DMS114 treated with DMSO at 0.1 percent for 48 hours (cell line): ENCODE measurements around the gene WNT6.
"Not testable (repeated sequence)": the region's sequence is repeated elsewhere in the genome, so short reads cannot be mapped to it uniquely, and the experiment has no call there.

ENCODE experiments used
- DNase-seq: peaks from one replicate; lab custom pipeline; 2025; ENCODE audit not compliant: unreplicated experiment; lab: John Stamatoyannopoulos, UW

Gene WNT6

GRCh38 chr2:218830526-218831306 is 28.9 kb upstream of the WNT6 start:
- DNase-seq, result no peak

GRCh38 chr2:218831378-218831990 is 28.1 kb upstream of the WNT6 start, which contains the start of gene PRKAG3:
Gene PRKAG3, minus strand, starts transcription at chr2:218831803.
- no peak for DNase-seq

- no peak for DNase-seq
Measured at GRCh38 chr2:218832081-218832480, 27.5 kb upstream of the WNT6 start.

DNA sequence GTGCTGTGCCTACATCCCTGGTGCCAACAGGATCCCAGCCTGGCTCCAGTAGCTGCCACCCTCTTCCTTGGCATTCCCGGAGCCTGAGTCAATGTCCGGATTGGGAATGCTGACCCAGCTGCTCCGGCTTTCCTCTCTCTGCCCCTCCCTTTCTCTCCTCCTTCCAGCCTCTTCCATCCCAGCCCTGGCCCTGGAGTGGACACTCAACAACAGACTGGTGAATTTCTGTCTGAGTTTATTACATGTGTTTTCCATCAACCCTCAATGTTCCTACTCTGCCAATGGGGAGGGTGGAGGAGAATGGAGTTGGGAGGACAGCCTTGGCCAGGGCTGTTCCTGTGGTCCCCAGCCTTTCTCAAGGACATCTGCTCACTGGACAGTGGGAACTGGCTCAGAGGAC is 27.1 kb upstream of the WNT6 start:
- no peak for DNase-seq

DNA sequence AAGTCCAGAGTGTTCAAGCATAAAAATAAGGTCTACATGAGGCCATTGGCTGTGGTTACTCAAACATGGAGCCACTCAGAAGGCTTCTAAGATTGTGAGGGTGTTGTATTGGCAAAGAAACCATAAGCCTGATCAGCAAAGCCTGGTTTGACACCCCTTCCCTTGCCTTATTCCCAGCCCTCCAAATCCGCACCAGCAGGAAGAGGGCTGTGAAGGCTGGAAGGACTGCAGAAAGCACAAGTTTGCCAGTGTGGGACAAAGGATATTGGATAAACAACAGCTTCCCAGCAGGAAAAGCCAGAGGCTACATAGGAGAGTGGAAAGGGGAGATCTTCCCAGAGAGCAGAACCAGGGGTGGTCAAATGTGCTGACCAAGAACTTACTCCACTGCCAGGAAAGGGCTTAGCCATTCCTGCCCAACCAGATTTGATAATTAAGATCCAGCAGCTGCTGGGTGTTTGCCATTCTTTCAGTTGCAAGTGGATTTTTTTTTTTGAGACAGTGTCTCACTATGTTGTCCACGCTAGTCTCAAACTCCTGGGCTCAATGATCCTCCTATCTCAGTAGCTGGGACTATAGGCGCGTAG is 26.5 kb upstream of the WNT6 start:
- no peak for DNase-seq

GRCh38 chr2:218834685-218835084 is 24.9 kb upstream of the WNT6 start:
- DNase-seq, result no peak

DNA sequence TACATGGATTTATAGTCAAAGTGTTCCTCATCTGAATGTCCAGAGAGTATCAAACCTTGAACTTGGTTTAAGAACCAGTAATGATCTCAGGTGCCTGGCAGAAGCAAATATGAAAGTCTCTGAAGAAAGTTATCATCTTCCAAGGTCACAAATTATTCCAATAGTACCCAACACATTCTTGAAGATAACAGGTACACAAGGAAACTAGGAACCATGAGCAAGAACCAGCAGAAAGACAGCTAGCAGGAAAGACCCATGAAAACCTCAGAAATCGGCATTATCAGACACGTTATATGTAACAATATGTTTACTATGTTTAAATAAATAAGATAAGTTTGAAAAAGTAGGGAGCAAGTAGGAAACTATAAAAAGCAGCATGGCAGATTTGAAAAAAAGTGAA is 22.1 kb upstream of the WNT6 start:
- no peak for DNase-seq

DNA sequence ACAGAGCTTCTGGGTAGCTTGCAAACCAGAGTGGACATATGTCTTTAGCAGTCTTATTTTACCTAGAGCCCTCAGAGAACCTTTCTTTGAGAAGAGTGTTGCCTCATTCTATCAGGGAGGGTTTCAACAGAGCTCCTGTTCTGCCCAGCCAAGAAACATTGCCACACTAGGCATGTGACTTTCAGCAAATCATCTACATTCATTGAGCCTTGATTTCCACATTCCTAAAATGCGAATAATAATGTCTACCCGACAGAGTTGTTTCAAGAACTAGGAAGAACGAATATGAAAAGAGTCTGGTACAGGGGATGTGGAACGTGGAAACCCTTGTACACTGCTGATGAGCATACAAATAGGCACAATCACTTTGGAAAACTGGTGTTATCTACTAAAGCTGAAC is 20.2 kb upstream of the WNT6 start:
- DNase-seq, result no peak

- DNase-seq, result no peak
Measured at GRCh38 chr2:218839888-218840287, 19.7 kb upstream of the WNT6 start.

DNA sequence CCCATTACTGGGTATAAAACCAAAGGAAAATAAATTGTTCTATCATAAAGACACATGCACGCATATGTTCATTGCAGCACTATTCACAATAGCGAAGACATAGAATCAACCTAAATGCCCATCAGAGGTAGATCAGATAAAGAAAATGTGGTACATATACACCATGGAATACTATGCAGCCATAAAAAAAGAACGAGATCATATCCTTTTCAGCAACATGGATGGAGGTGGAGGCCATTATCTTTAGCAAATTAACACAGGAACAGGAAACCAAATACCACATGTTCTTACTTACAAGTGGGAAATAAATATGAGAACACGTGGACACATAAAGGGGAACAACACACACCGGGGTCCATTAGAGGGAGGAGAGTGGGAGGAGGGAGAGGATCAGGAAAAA is 15.3 kb upstream of the WNT6 start:
- DNase-seq, result not testable (repeated sequence)

- not testable (repeated sequence) for DNase-seq
Measured at GRCh38 chr2:218846963-218847362, 12.6 kb upstream of the WNT6 start.

DNA sequence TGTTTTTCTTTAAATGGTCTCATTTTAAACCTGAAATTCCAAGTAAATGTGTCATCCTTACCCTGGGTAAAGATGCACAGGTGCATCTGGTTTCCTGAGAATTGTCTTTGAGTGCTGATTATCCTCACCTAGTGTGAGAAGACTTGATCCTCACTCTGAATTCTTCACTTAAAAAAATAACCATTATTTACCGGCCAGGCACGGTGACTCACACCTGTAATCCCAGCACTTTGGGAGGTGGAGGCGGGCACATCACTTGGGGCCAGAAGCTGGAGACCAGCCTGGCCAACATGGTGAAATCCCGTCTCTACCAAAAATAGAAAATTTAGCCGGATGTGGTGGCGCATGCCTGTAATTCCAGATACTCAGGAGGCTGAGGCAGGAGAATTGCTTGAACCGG is 9.9 kb upstream of the WNT6 start:
- DNase-seq, result no peak

DNA sequence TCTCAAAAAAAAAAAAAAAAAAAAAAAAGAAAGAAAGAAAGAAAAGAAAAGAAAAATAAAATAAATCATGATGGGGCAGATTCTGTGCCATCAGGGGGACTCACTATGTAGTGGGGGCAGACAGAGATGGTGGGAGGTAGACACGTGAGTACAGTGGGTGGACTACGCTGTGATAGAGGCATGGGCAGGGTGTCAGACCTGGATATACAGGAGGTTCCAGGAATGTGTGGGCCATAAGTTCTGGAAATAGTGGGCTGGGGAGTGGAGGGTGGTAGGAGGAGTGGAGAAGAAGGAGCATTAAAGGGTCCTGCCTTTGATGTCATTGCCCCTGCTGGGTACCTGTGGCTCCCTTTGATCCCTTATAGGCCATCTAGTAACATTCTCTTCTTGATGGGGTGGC is 8.8 kb upstream of the WNT6 start:
- no peak for DNase-seq

DNA sequence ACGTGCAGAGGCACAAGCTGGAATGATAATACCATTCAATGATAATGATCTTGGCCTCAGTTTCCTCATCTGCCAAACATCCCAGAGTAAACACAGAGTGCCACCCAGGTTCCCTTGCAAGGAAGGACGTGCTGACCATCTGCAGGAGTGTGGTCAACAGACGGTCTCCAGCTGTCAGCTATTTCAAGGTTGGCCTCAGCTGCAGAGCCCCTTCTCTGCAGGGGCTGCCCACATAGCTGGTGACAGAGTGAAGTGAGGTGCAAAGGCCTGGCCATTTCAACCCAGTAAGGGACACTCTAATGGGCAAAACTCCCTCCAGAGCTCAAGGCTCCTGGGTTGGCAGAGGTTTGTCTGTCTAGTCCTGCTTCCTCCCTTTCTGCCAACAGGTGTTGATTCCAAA is 8.3 kb upstream of the WNT6 start:
- no peak for DNase-seq

GRCh38 chr2:218852911-218853667 is 6.5 kb upstream of the WNT6 start:
- peak; percentile 28 for DNase-seq

GRCh38 chr2:218853766-218854165 is 5.8 kb upstream of the WNT6 start:
- no peak for DNase-seq

DNA sequence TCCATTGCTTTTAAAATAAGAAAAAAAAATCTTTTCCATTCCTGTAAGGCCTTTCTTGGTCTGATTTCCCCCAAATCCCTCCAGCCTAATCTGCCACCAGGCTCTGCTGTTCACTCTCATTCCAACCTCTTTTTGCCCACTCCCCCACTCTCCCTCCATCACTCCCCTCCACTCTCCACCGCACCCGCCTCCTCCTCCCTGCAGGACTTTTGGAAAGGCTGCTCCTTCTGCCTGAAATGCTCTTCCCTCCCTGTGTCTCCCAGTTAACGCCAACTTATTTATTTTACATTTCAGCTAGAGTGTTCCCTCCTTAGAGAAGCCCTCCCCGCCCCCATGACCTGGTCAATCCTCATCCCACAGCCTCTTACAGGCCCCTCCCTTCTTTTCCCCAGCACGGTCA is 4.7 kb upstream of the WNT6 start:
- no peak for DNase-seq

- DNase-seq, result no peak
Measured at GRCh38 chr2:218855305-218856166, 4.1 kb upstream of the WNT6 start.

DNA sequence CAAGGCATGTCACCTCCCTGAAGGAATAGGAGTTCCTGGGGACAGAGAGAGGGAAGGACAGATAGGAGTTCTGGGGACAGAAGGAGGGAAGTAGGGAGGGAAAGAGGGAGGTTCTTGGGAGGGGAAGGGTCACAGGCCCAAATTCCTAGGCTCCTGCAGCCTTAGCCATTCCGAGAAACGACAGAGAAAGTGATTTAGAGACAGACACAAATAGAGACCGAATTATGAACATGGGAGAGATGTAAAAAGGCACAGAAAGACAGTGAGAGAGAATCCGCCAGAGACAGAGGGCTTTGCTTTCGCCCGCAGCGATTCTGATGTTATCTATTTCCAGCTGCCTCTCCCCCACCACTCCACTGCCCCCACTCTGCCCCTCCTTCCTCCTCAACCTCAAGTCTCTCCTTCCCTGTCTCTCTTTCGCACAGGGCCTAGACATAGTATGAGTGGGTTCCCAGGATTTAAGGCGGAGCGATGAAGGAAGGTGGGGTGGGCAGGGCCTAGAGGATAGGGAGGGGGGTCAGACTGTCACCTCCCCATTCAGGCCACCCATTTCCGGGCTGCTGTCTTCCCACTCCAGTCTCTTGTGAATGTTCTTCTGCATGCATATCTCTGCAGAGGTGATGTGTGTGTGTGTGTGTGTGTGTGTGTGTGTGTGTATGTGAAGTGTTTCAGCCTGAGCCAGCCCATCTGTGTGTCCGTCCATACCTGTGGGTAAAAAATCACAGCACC is 3.3 kb upstream of the WNT6 start:
- DNase-seq, result no peak

GRCh38 chr2:218856896-218857243 is 2.7 kb upstream of the WNT6 start:
- no peak for DNase-seq
